H9 (cell line): ENCODE results near the gene WDR6. TPM values are rescaled to one million over a fixed set of nuclear protein-coding genes. Genes with fewer than 3 reads are reported as not detected.
A peak's percentile ranks its signal among the peaks of the same experiment; 100 is the strongest.

ENCODE experiments used
- DNase-seq: peaks from one replicate; pipeline ENCODE4 v3.0.0-alpha.2; 2017
- H2AFZ ChIP-seq: one replicate; pipeline ENCODE4 v1.6.1; 2013; ENCODE audit warnings: mild to moderate bottlenecking, low read length, control low read depth, moderate library complexity
- H2AK5ac ChIP-seq: 2 replicates; pipeline ENCODE4 v1.6.1; 2013; ENCODE audit warnings: low read length, control low read depth, mixed read lengths; ENCODE audit not compliant: insufficient read length
- H2BK120ac ChIP-seq: one replicate; pipeline ENCODE4 v1.6.1; 2013; ENCODE audit warnings: low read depth, mild to moderate bottlenecking, low read length, control low read depth, inconsistent platforms; ENCODE audit not compliant: poor library complexity, severe bottlenecking
- H2BK12ac ChIP-seq: 2 replicates; pipeline ENCODE4 v1.6.1; 2013; ENCODE audit warnings: low read length, control low read depth, mixed read lengths, low read depth; ENCODE audit not compliant: insufficient read length
- H2BK15ac ChIP-seq: 2 replicates; pipeline ENCODE4 v1.6.1; 2013; ENCODE audit warnings: low read depth, low read length, control low read depth
- H2BK20ac ChIP-seq: one replicate; pipeline ENCODE4 v1.6.1; 2013; ENCODE audit warnings: low read depth, mild to moderate bottlenecking, low read length, control low read depth, inconsistent platforms; ENCODE audit not compliant: poor library complexity, severe bottlenecking
- H2BK5ac ChIP-seq: 2 replicates; pipeline ENCODE4 v1.6.1; 2013; ENCODE audit warnings: low read length, control low read depth, mixed read lengths; ENCODE audit not compliant: insufficient read length
- H3K14ac ChIP-seq: 2 replicates; pipeline ENCODE4 v1.6.1; 2013; ENCODE audit warnings: low read length, control low read depth; ENCODE audit not compliant: insufficient read depth
- H3K18ac ChIP-seq: 2 replicates; pipeline ENCODE4 v1.6.1; 2013; ENCODE audit warnings: low read depth, mild to moderate bottlenecking, mixed read lengths, low read length, control low read depth; ENCODE audit not compliant: insufficient read length
- H3K23ac ChIP-seq: 2 replicates; pipeline ENCODE4 v1.6.1; 2013; ENCODE audit warnings: low read length, control low read depth, mixed read lengths, low read depth; ENCODE audit not compliant: insufficient read length
- H3K23me2 ChIP-seq: 2 replicates; pipeline ENCODE4 v1.6.1; 2013; ENCODE audit warnings: low read depth, mild to moderate bottlenecking, mixed read lengths, low read length, control low read depth; ENCODE audit not compliant: insufficient read length, poor library complexity, severe bottlenecking
- H3K27ac ChIP-seq: 2 replicates; pipeline ENCODE4 v1.5.1; 2013; ENCODE audit warnings: low read length, control low read depth, mixed read lengths, low read depth; ENCODE audit not compliant: insufficient read length
- H3K27me3 ChIP-seq: 2 replicates; pipeline ENCODE4 v1.6.1; 2013; ENCODE audit warnings: low read length, control low read depth, inconsistent platforms; ENCODE audit not compliant: insufficient read depth
- H3K4ac ChIP-seq: 2 replicates; pipeline ENCODE4 v1.6.1; 2013; ENCODE audit warnings: low read depth, mild to moderate bottlenecking, control low read depth, inconsistent platforms, low read length, moderate library complexity
- H3K4me1 ChIP-seq: 2 replicates; pipeline ENCODE4 v1.6.1; 2013; ENCODE audit warnings: low read length, control low read depth, inconsistent platforms; ENCODE audit not compliant: insufficient read depth
- H3K4me2 ChIP-seq: 2 replicates; pipeline ENCODE4 v1.6.1; 2013; ENCODE audit warnings: low read length, control low read depth, mixed read lengths; ENCODE audit not compliant: insufficient read length, insufficient read depth
- H3K56ac ChIP-seq: 2 replicates; pipeline ENCODE4 v1.6.1; 2013; ENCODE audit warnings: low read depth, mild to moderate bottlenecking, mixed read lengths, low read length, control low read depth; ENCODE audit not compliant: insufficient read length
- H3K79me1 ChIP-seq: 2 replicates; pipeline ENCODE4 v1.6.1; 2013; ENCODE audit warnings: low read depth, mild to moderate bottlenecking, moderate library complexity, low read length, control low read depth, inconsistent platforms; ENCODE audit not compliant: insufficient read depth, poor library complexity, severe bottlenecking
- H3K79me2 ChIP-seq: 2 replicates; pipeline ENCODE4 v1.6.1; 2013; ENCODE audit warnings: low read length, control low read depth, inconsistent platforms; ENCODE audit not compliant: insufficient read depth
- H3K9ac ChIP-seq: 2 replicates; pipeline ENCODE4 v1.6.1; 2013; ENCODE audit warnings: low read length, control low read depth, mixed read lengths; ENCODE audit not compliant: insufficient read length; ENCODE audit errors: extremely low read depth
- H3K9me3 ChIP-seq: one replicate; pipeline ENCODE4 v1.6.1; 2013; ENCODE audit warnings: low read depth, low read length, inconsistent platforms; ENCODE audit not compliant: control insufficient read depth
- H3T11ph ChIP-seq: one replicate; pipeline ENCODE4 v1.6.1; 2013; ENCODE audit warnings: mild to moderate bottlenecking, low read length, control low read depth, inconsistent platforms
- H4K20me1 ChIP-seq: one replicate; pipeline ENCODE4 v1.6.1; 2013; ENCODE audit not compliant: control insufficient read depth, insufficient read length, insufficient read depth
- H4K5ac ChIP-seq: 2 replicates; pipeline ENCODE4 v1.6.1; 2013; ENCODE audit warnings: low read depth, mild to moderate bottlenecking, mixed read lengths, low read length, control low read depth; ENCODE audit not compliant: insufficient read length
- H4K8ac ChIP-seq: replicated peaks from 2 replicates; pipeline ENCODE4 v1.6.1; 2013; ENCODE audit warnings: low read length, control low read depth, mixed read lengths, low read depth; ENCODE audit not compliant: insufficient read length
- H4K91ac ChIP-seq: 2 replicates; pipeline ENCODE4 v1.6.1; 2013; ENCODE audit warnings: low read depth, mild to moderate bottlenecking, moderate library complexity, mixed read lengths, low read length, control low read depth; ENCODE audit not compliant: insufficient read length
- H3K27ac Mint-ChIP-seq, 3 experiments: 2 replicates in 2 of 3; 3 replicates in 1 of 3; pipeline ENCODE4 v1.8.0; 2020 to 2021; ENCODE audit warnings: mixed read lengths in 3 of 3, mild to moderate bottlenecking in 1 of 3, moderate library complexity in 1 of 3
- H3K27me3 Mint-ChIP-seq: 2 replicates; pipeline ENCODE4 v1.8.0; 2021; ENCODE audit warnings: low read depth, mild to moderate bottlenecking, moderate library complexity, mixed read lengths
- H3K36me3 Mint-ChIP-seq, 3 experiments: 2 replicates in 2 of 3; 3 replicates in 1 of 3; pipeline ENCODE4 v1.8.0; 2020 to 2021; ENCODE audit warnings: low read depth in 3 of 3, mixed read lengths in 3 of 3; ENCODE audit not compliant: insufficient read depth in 1 of 3
- H3K4me1 Mint-ChIP-seq, 2 experiments: 2 replicates each; pipeline ENCODE4 v1.8.0; 2020; ENCODE audit warnings: mixed read lengths in 2 of 2
- H3K4me3 Mint-ChIP-seq, 2 experiments: 2 replicates in 1 of 2; 3 replicates in 1 of 2; pipeline ENCODE4 v1.8.0; 2020 to 2021; ENCODE audit warnings: mild to moderate bottlenecking in 2 of 2, mixed read lengths in 2 of 2, moderate library complexity in 1 of 2
- H3K9me3 Mint-ChIP-seq, 2 experiments: 2 replicates in 1 of 2; 3 replicates in 1 of 2; pipeline ENCODE4 v1.8.0; 2020; ENCODE audit warnings: mild to moderate bottlenecking in 2 of 2, mixed read lengths in 2 of 2, moderate library complexity in 1 of 2
- WGBS: extraction: QIAGEN DNeasy Blood & Tissue Kit; methylation state at CpG from one replicate; pipeline ENCODE4 v1.1.7; 2013; ENCODE audit warnings: missing lambda C conversion rate, low lambda C conversion rate, mixed read lengths; ENCODE audit not compliant: insufficient read length; ENCODE audit errors: extremely low coverage; 5-methylcytosine and 5-hydroxymethylcytosine counted together
- total RNA-seq: library from RNA; stranded (reverse); gene quantifications from 2 replicates; pipeline ENCODE4 v1.2.1, GENCODE V29; 2021
- TF ChIP-seq, protein P1 (sequence below): fragments of 200-600 bp; sonication (generic); conservative IDR thresholded peaks from 3 replicates; pipeline ENCODE4 v1.8.0; 2021; ENCODE audit warnings: antibody characterized with exemption, mild to moderate bottlenecking

Gene WDR6
- total RNA-seq, 1 experiment from 2014 or later: 298 TPM

DNA sequence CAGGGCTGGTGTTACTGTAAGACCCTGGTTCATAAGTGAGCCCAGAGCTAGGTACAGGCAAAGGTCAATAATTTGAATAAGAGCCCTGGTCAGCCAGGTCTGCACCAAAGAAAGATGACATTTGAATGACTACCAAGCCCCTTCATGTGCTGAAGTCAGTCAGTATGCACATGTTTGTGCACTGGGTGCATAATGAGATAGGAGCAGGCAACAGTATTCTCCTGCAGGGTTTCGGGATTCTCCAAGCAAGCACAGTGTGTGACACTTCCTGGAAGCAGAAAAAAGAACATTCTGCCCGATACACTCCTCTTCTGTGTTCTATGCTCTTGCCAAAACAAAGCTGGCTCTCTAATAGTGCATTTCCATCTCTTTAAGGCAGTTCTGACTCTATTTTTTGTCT, 27.5 kb downstream of the WDR6 start:
- Mint-ChIP-seq H3K4me1 (no peaks in the 10 kb centered on the region), H3K27me3 (no peaks in the 10 kb centered on the region), H3K36me3 (peaks cover 26 to 75% (median 56%) of the 10 kb centered on the region in 3 experiments; a peak in 6 of 7 replicates), H3K4me3 (no peak overlapping the region), H3K27ac (0 out of 7 replicates have a peak overlapping the region, but pooled peaks of 1 of the 3 experiments have one; percentile 16), H3K9me3 (no peaks in the 10 kb centered on the region)
- no peak overlapping the region for H2BK15ac ChIP-seq
- H3K9me3 ChIP-seq: no peaks in the 10 kb centered on the region
- no peaks in the 10 kb centered on the region for H4K20me1 ChIP-seq
- H3K23ac ChIP-seq: no peak overlapping the region
- H2AFZ ChIP-seq: no peak overlapping the region
- H2AK5ac ChIP-seq: no peak overlapping the region
- no peak for DNase-seq
- no peak overlapping the region for H2BK120ac ChIP-seq
- H3T11ph ChIP-seq: no peak overlapping the region
- H4K8ac ChIP-seq: no peak overlapping the region
- no peak overlapping the region for H3K14ac ChIP-seq
- H3K23me2 ChIP-seq: no peaks in the 10 kb centered on the region
- H3K18ac ChIP-seq: no peak overlapping the region
- no peak overlapping the region for H3K9ac ChIP-seq
- no peak overlapping the region for H3K4ac ChIP-seq
- no peaks in the 10 kb centered on the region; the same call in 1 of the 2 replicates for H3K4me1 ChIP-seq
- no peak overlapping the region for H4K91ac ChIP-seq
- no peak overlapping the region for H2BK20ac ChIP-seq
- no peak overlapping the region for H3K56ac ChIP-seq
- no CpG with 5 or more reads among the region's 2 CpGs for WGBS
- H3K79me2 ChIP-seq: no peaks in the 10 kb centered on the region
- no peaks in the 10 kb centered on the region for H3K27me3 ChIP-seq
- no peak overlapping the region for H2BK12ac ChIP-seq
- no peak overlapping the region for H3K27ac ChIP-seq
- no peaks in the 10 kb centered on the region for H3K79me1 ChIP-seq
- no peak overlapping the region for H2BK5ac ChIP-seq
- H3K4me2 ChIP-seq: no peak overlapping the region
- TF ChIP-seq, protein P1, sequence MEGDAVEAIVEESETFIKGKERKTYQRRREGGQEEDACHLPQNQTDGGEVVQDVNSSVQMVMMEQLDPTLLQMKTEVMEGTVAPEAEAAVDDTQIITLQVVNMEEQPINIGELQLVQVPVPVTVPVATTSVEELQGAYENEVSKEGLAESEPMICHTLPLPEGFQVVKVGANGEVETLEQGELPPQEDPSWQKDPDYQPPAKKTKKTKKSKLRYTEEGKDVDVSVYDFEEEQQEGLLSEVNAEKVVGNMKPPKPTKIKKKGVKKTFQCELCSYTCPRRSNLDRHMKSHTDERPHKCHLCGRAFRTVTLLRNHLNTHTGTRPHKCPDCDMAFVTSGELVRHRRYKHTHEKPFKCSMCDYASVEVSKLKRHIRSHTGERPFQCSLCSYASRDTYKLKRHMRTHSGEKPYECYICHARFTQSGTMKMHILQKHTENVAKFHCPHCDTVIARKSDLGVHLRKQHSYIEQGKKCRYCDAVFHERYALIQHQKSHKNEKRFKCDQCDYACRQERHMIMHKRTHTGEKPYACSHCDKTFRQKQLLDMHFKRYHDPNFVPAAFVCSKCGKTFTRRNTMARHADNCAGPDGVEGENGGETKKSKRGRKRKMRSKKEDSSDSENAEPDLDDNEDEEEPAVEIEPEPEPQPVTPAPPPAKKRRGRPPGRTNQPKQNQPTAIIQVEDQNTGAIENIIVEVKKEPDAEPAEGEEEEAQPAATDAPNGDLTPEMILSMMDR: no peak
- no peak overlapping the region for H4K5ac ChIP-seq
